DND-41 (cell line): ENCODE results near the gene ZNRF4.

Source experiments
- CTCF ChIP-seq: IDR thresholded peaks from 2 replicates; pipeline ENCODE4 v1.5.1; 2012; ENCODE audit warnings: borderline replicate concordance, low read length, moderate library complexity, mild to moderate bottlenecking; ENCODE audit not compliant: poor library complexity, severe bottlenecking; ENCODE audit errors: extremely low read depth
- EZH2 ChIP-seq: IDR thresholded peaks from 3 replicates; pipeline ENCODE4 v1.6.1; 2012; ENCODE audit warnings: borderline replicate concordance, low read depth, mild to moderate bottlenecking, moderate library complexity, low read length, inconsistent platforms; ENCODE audit not compliant: severe bottlenecking

DNA sequence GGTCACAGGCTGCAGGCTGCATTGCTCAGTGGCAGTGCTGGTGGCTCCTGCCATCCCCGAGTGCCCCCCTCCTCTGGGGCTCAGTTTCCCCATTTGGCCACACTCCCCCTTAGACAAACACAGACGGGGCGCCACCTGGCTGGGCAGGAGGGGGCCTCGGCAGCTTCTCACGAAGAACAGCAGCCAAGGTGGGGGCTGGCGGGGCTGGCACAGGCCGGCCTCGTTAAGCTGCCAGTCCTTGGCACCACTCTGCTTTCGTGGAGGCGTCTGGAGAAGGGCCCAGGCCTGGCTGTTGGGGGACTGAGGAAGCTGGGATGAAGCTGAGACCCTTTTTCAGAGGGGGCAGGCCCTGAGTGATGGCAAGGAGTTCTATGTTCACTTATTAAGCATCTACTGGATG, 3.7 kb upstream of the ZNRF4 start:
- no peak for TF ChIP-seq CTCF
- no peak for TF ChIP-seq EZH2
